Osteocyte (in vitro differentiated cells): ENCODE data around the gene RIC3. TPM values are rescaled to one million over a fixed set of nuclear protein-coding genes. Genes with fewer than 3 reads are reported as not detected.

Experiments used
- DNase-seq: peaks from one replicate; pipeline ENCODE4 v3.0.0; 2021; ENCODE audit warnings: mixed read lengths; ENCODE audit not compliant: unreplicated experiment; ENCODE audit errors: extremely low spot score
- H3K27ac Mint-ChIP-seq: one replicate; pipeline ENCODE4 v1.8.0; 2021; ENCODE audit warnings: mild to moderate bottlenecking, mixed read lengths; ENCODE audit not compliant: unreplicated experiment
- H3K27me3 Mint-ChIP-seq: one replicate; pipeline ENCODE4 v1.8.0; 2021; ENCODE audit warnings: mixed read lengths; ENCODE audit not compliant: unreplicated experiment
- H3K36me3 Mint-ChIP-seq: one replicate; pipeline ENCODE4 v1.8.0; 2021; ENCODE audit warnings: mixed read lengths; ENCODE audit not compliant: unreplicated experiment
- H3K4me1 Mint-ChIP-seq: one replicate; pipeline ENCODE4 v1.8.0; 2021; ENCODE audit warnings: mixed read lengths; ENCODE audit not compliant: unreplicated experiment
- H3K4me3 Mint-ChIP-seq: one replicate; pipeline ENCODE4 v1.8.0; 2021; ENCODE audit warnings: mild to moderate bottlenecking, moderate library complexity, mixed read lengths; ENCODE audit not compliant: unreplicated experiment
- H3K9me3 Mint-ChIP-seq: one replicate; pipeline ENCODE4 v1.8.0; 2021; ENCODE audit warnings: mixed read lengths; ENCODE audit not compliant: unreplicated experiment
- CTCF ChIP-seq: fragments of 200-600 bp; sonication (generic); IDR thresholded peaks from 2 replicates; pipeline ENCODE4 v1.5.0; 2021; ENCODE audit warnings: antibody characterized with exemption, mild to moderate bottlenecking, moderate library complexity
- total RNA-seq: library from RNA; stranded (reverse); gene quantifications from 2 replicates; pipeline ENCODE4 v1.2.1, GENCODE V29; 2021

The RIC3 gene
- total RNA-seq, 1 donor from 2014 or later, result not detected

GRCh38 chr11:8083871-8084281 is 84.9 kb downstream of the RIC3 start:
- TF ChIP-seq CTCF, result no peak
- no peaks in the 10 kb centered on the region for H3K27me3 Mint-ChIP-seq
- H3K9me3 Mint-ChIP-seq, result no peaks in the 10 kb centered on the region
- H3K36me3 Mint-ChIP-seq, result no peaks in the 10 kb centered on the region
- H3K27ac Mint-ChIP-seq, result no peak overlapping the region
- DNase-seq, result no peak
- peaks cover 16% of the 10 kb centered on the region for H3K4me1 Mint-ChIP-seq
- H3K4me3 Mint-ChIP-seq, result no peak overlapping the region

- Mint-ChIP-seq H3K27me3 (no peaks in the 10 kb centered on the region), H3K9me3 (no peaks in the 10 kb centered on the region), H3K36me3 (no peaks in the 10 kb centered on the region), H3K27ac (no peak overlapping the region), H3K4me3 (no peak overlapping the region), H3K4me1 (peaks cover 16% of the 10 kb centered on the region)
- DNase-seq, result no peak
- TF ChIP-seq CTCF, result no peak
Observed at GRCh38 chr11:8083088-8083395, 85.8 kb downstream of the RIC3 start.

- H3K4me3 Mint-ChIP-seq, result peak overlapping the region; percentile 70
- DNase-seq, result no peak
- H3K27me3 Mint-ChIP-seq, result peaks cover 4% of the 10 kb centered on the region
- H3K27ac Mint-ChIP-seq, result no peak overlapping the region
- TF ChIP-seq CTCF, result no peak
- peaks cover 16% of the 10 kb centered on the region for H3K4me1 Mint-ChIP-seq
- no peaks in the 10 kb centered on the region for H3K9me3 Mint-ChIP-seq
- no peaks in the 10 kb centered on the region for H3K36me3 Mint-ChIP-seq
Observed at GRCh38 chr11:8082391-8083087, 86.3 kb downstream of the RIC3 start.

GRCh38 chr11:8081591-8082250 is 87.1 kb downstream of the RIC3 start:
- Mint-ChIP-seq H3K4me3 (peak overlapping the region; percentile 70), H3K36me3 (no peaks in the 10 kb centered on the region), H3K9me3 (no peaks in the 10 kb centered on the region), H3K27me3 (peaks cover 7% of the 10 kb centered on the region), H3K4me1 (peaks cover 16% of the 10 kb centered on the region), H3K27ac (no peak overlapping the region)
- DNase-seq, result no peak
- TF ChIP-seq CTCF, result no peak

GRCh38 chr11:8080674-8081590 is 87.9 kb downstream of the RIC3 start, which contains the start of gene TUB:
Gene TUB, plus strand, starts transcription at chr11:8081211. Its CDS starts 300 bp downstream, at chr11:8081511.
- Mint-ChIP-seq H3K27ac (no peak within 1 kb of the TSS), H3K27me3 (peaks cover 12% of the 10 kb centered on the region), H3K4me1 (peaks cover 16% of the 10 kb centered on the region)

More at GRCh38 chr11:8080674-8081590, 87.9 kb downstream of the RIC3 start, which contains the start of gene TUB:
- TF ChIP-seq CTCF, result no peak
- no peaks in the 10 kb centered on the region for H3K9me3 Mint-ChIP-seq
- H3K4me3 Mint-ChIP-seq, result peak within 1 kb of the TSS; percentile 74
- H3K36me3 Mint-ChIP-seq, result no peaks in the 10 kb centered on the region
- no peak for DNase-seq
